Amniotic stem cell (primary cell): ENCODE measurements around the gene PAX6.
"Not testable (repeated sequence)": the region's sequence is repeated elsewhere in the genome, so short reads cannot be mapped to it uniquely, and the experiment has no call there.

Source experiments
- DNase-seq: peaks from one replicate; lab custom pipeline; 2025; lab: John Stamatoyannopoulos, UW

Gene PAX6

GRCh38 chr11:31767685-31768084, 43.4 kb downstream of the PAX6 start:
- DNase-seq, result no peak

DNA sequence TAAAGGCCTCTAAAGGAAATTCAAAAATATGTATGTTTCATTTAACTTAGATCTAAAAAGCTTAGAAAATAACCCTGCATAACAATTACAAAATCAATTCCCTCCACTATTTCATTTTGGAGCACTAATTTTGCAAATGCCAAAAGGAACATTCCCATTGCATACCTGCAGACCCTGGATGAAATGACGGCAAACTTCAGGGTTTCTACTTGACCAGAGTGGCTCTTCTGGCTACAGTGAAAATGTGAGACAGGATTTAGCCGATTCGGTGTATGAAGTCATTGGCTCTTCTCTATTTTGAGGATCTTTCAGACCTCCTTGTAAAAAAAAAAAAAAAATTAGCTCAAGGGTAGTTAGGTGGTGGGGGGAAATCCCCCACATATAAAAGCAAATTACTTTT, 44.1 kb downstream of the PAX6 start:
- no peak for DNase-seq

DNA sequence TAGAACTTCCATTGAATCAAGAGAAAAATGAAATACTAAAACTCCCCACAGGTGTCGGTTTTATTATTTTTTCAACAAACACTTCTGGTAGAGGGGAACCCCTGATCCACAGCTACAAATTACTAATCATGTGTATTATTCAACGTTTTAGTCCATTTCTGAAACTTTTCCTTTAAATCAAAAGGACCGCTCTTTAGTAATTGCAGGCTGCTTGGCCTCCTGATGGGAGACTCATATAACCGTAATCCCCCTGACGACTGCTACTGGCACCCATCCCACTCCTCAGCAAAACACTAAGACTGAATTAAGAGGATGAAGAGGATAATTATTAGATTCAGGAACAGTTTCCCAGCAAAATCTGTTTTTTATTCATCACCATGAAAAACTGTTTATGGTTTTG, 46.4 kb downstream of the PAX6 start:
- no peak for DNase-seq

DNA sequence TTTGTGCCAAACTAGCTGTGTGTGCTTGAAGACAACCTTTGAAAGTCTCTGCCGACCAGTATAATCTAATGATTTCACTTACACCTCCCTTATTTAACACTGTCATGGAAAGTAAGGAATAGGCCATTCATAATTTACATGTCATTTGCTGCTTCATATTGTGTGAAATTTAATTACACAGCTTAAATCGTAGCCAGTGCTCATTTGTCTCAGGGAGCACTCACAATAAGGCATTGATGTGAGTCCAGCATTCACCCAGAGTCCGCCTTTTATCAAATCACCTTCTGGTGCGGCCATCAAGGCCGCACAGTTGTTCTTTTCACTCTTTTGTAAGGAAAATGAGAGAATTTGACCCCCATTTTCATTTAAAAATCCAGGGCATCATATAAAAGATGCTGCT, 46.9 kb downstream of the PAX6 start:
- DNase-seq, result no peak

- DNase-seq, result no peak
Measured at GRCh38 chr11:31763296-31763695, 47.8 kb downstream of the PAX6 start.

DNA sequence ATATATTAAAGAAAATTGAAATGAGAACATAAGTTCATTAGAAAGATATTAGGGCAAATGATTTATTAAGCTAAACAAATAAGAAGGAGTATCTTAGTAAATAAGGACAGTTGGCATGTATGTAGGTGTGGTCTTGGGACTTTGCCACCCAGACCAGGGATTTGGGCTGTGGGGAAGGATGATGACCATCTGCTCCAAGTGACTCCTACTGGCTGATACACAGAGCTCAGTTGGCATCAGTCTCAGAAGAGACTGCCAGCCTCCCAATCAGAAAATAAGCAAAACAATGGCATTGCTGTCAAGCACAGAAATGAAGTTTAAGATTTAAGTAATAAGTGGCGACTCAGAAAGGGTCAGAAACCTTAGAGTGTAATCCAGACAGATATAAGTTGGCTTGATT, 49.5 kb downstream of the PAX6 start:
- DNase-seq, result no peak

- no peak for DNase-seq
Measured at GRCh38 chr11:31757260-31757835, 53.8 kb downstream of the PAX6 start.

DNA sequence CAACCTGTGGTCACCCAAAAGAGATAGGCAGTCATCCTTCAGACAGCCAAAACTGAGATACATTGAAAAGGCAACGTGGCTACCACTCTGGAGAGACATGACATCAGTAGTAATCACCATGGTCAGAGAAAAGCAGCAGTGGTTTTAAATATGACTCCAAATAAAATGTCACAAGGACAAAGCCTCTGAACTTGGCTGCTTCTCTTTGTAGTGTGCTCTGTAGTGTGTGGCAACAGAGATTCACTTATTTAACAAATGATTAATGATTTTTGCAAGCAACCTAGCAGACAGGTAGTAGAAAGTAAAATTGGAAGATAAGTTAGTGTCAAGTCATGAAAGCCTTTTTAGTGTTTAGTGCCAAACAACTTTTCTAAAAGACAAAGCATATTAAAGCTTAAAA, 63.5 kb downstream of the PAX6 start:
- no peak for DNase-seq

DNA sequence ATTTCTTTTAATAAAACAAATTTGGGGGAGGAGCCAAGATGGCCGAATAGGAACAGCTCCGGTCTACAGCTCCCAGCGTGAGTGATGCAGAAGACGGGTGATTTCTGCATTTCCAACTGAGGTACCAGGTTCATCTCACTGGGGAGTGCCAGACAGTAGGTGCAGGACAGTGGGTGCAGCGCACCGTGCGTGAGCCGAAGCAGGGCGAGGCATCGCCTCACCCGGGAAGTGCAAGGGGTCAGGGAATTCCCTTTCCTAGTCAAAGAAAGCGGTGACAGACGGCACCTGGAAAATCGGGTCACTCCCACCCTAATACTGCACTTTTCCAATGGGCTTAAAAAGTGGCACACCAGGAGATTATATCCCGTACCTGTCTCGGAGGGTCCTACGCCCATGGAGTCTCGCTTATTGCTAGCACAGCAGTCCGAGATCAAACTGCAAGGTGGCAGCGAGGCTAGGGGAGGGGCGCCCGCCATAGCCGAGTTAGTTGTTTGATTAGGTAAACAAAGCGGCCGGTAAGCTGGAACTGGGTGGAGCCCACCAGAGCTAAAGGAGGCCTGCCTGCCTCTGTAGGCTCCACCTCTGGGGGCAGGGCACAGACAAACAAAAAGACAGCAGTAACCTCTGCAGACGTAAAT, 70.3 kb downstream of the PAX6 start:
- DNase-seq, result not testable (repeated sequence)

- DNase-seq, result no peak
Measured at GRCh38 chr11:31740131-31740530, 71.0 kb downstream of the PAX6 start.
